ENCODE data around the gene MIB1.

MIB1 gene

DNA sequence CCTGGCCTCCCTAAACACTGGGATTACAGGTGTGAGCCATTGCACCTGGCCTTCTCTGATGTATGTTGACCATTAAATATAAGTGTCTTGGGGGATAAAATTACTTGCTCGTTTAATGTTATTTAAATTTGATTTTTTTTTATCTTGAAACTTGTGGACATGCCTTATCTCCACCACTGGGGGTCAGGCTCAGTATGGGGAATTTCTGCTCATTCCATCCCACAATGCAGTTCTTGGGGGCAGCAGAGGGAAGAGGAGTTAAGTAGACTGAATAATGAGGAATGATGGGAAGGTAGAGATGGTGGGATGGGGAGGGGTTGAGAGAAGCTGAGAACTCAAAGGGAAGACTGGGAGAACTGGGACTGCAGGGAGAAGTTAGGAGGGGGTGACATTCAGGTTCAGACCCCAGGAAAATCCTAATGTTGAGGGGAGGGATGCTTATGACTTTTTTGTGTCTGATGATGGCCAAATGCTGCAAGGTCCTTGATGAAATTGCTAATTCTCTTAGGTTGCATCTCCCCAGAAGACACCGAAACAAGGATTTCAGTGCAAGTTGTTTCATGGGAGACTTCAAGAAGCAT lies 174.2 kb downstream of the MIB1 start:
- H3K27me3 Mint-ChIP-seq: peaks cover 19% of the 10 kb centered on the region
- H3K27ac Mint-ChIP-seq: no peak overlapping the region
- no peaks in the 10 kb centered on the region for H3K4me1 Mint-ChIP-seq
- peaks cover 12% of the 10 kb centered on the region for H3K9me3 Mint-ChIP-seq
- no peak for ATAC-seq
- H3K4me3 Mint-ChIP-seq: no peak overlapping the region
- no peaks in the 10 kb centered on the region for H3K36me3 Mint-ChIP-seq

DNA sequence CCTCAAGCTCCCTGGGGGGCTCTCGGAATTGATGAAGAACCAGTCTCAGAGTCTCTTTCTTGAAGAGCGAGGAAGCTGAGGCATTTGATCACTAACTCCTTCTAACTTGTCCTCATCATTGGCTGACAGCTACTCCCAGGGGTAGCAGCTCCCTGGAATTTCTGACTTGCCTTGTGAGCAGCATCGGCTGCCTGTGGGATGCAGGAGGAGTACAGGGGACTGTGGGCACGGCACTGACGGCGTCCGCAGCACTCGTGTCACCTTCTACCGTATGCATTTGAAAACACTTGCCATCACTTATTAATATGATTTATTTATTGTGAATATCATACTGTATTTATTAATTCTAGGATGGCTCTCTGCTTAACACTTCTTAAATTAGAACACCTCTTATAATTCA lies 175.0 kb downstream of the MIB1 start:
- no peaks in the 10 kb centered on the region for H3K4me1 Mint-ChIP-seq
- H3K27ac Mint-ChIP-seq: no peak overlapping the region
- no peaks in the 10 kb centered on the region for H3K36me3 Mint-ChIP-seq
- H3K27me3 Mint-ChIP-seq: peaks cover 13% of the 10 kb centered on the region
- ATAC-seq: no peak
- H3K9me3 Mint-ChIP-seq: peaks cover 10% of the 10 kb centered on the region
- no peak overlapping the region for H3K4me3 Mint-ChIP-seq

- no peak for ATAC-seq
- Mint-ChIP-seq H3K27ac (no peak overlapping the region), H3K4me1 (no peaks in the 10 kb centered on the region)
Measured at GRCh38 chr18:21916594-21916993, 176.0 kb downstream of the MIB1 start.

GRCh38 chr18:21918693-21919092 lies 178.1 kb downstream of the MIB1 start:
- Mint-ChIP-seq H3K4me1 (no peaks in the 10 kb centered on the region), H3K9me3 (peaks cover 15% of the 10 kb centered on the region), H3K4me3 (no peak overlapping the region), H3K36me3 (no peaks in the 10 kb centered on the region), H3K27ac (no peak overlapping the region), H3K27me3 (no peaks in the 10 kb centered on the region)
- no peak for ATAC-seq

More at GRCh38 chr18:21916594-21916993, 176.0 kb downstream of the MIB1 start:
- Mint-ChIP-seq H3K4me3 (no peak overlapping the region), H3K36me3 (no peaks in the 10 kb centered on the region), H3K9me3 (peaks cover 15% of the 10 kb centered on the region), H3K27me3 (peaks cover 8% of the 10 kb centered on the region)

All from stimulated activated memory B cell treated with anti-CD40 and anti-IgM and Interleukin-4, amounts not matched to agents 10 μg/mL and 1 μg/mL and 100 μg/mL, for 72 hours (primary cell).